Ovary (tissue), 9 donors: Measurements from ENCODE around the gene MMAB. TPM values are rescaled to one million over a fixed set of nuclear protein-coding genes. Genes with fewer than 3 reads are reported as not detected.
"Not testable (repeated sequence)": the region's sequence is repeated elsewhere in the genome, so short reads cannot be mapped to it uniquely, and the experiment has no call there.

Experiments
- DNase-seq, 5 donors: peaks; one replicate each; pipeline ENCODE4 v3.0.0-alpha.2; 2019 to 2020
- H3K27ac ChIP-seq, 2 donors: fragments of 200-600 bp; one replicate each; pipeline versions ENCODE4 v1.5.1 to v1.8.0; 2019 to 2022
- H3K27me3 ChIP-seq: fragments of 200-600 bp; one replicate; pipeline ENCODE4 v1.8.0; 2022
- H3K36me3 ChIP-seq: fragments of 200-600 bp; sonication (generic); one replicate; pipeline ENCODE4 v1.5.1; 2019
- H3K4me1 ChIP-seq: one replicate; pipeline ENCODE4 v1.8.1; 2013; ENCODE audit warnings: mild to moderate bottlenecking, moderate library complexity; ENCODE audit not compliant: insufficient read depth
- H3K4me3 ChIP-seq: fragments of 200-600 bp; sonication (generic); one replicate; pipeline ENCODE4 v1.5.1; 2017
- H3K9me3 ChIP-seq, 2 donors: fragments of 200-600 bp in 1 of 2; sonication (generic) in 1 of 2; one replicate each; pipeline versions ENCODE4 v1.5.1 to v1.8.1; 2013 to 2019; ENCODE audit warnings: mild to moderate bottlenecking in 1 of 2, moderate library complexity in 1 of 2
- EP300 ChIP-seq: sonication (generic); formaldehyde crosslinking; IDR thresholded peaks from one replicate; pipeline ENCODE4 v1.6.1; 2017; ENCODE audit warnings: antibody characterized with exemption
- POLR2A ChIP-seq: fragments of 450-650 bp; IDR thresholded peaks from one replicate; pipeline ENCODE4 v1.6.1; 2017; ENCODE audit warnings: antibody characterized with exemption, mild to moderate bottlenecking, moderate library complexity
- WGBS, 3 donors: extraction: QIAGEN DNeasy Blood & Tissue Kit in 1 of 3; methylation state at CpG; one replicate each; pipeline versions ENCODE4 v1.1.5 to v1.1.7; 2013 to 2017; 5-methylcytosine and 5-hydroxymethylcytosine counted together
- intact Hi-C, 4 donors: fragments of 100-400 bp; cut with DNase I; formaldehyde crosslinking; loops; one replicate each; pipeline versions ENCODE4 v1.11.0 to v1.15.1; 2022 to 2023
- polyA plus RNA-seq, 2 donors: library from polyadenylated mRNA; stranded (reverse); fragments of 200-250 nt in 1 of 2; fragments of 350-450 nt in 1 of 2; fragmentation: Illumina TruSeq in 1 of 2; extraction: RNeasy Lipid Tissue Mini Kit (QIAGEN cat#74804) in 1 of 2; gene quantifications; one replicate each; pipeline ENCODE4 v1.2.3, GENCODE V29; 2013 to 2014
- total RNA-seq, 7 donors: library from RNA; depleted of rRNA in 2 of 7; stranded (reverse); fragments of >200 nt in 2 of 7; fragmentation: NEBNext Ultra II Directional in 3 of 7; extraction: Animal tissue kit (Norgen Biotek cat#: 25700) in 3 of 7; gene quantifications; one replicate each; pipeline versions ENCODE4 v1.1.0 to v1.2.4, GENCODE V29; 2016 to 2023
- TF ChIP-seq, protein P1 (sequence below), 3 donors: fragments of 450-650 bp in 2 of 3; fragments of 200-600 bp in 1 of 3; IDR thresholded peaks; one replicate each; pipeline versions ENCODE4 v1.5.1 to v1.8.0; 2016 to 2022; ENCODE audit warnings: antibody characterized with exemption in 3 of 3, mild to moderate bottlenecking in 1 of 3
- donor health status: DM: no; HTN: no; CAD: no; lungs with moderate emphysema.
- donor health status: DM: no; HTN: no; CAD: no.
- donor health status: Bipolar disorder and iron deficiency.
- donor health status: DM: yes; HTN: yes; CAD: no.
- donor health status: DM: no; HTN: no; CAD: no.
- donor health status: DM: yes; HTN: yes; CAD: no.

The MMAB gene
- total and polyA plus RNA-seq, 9 donors, result 20.2 to 94.9 (median 33.2) TPM

DNA sequence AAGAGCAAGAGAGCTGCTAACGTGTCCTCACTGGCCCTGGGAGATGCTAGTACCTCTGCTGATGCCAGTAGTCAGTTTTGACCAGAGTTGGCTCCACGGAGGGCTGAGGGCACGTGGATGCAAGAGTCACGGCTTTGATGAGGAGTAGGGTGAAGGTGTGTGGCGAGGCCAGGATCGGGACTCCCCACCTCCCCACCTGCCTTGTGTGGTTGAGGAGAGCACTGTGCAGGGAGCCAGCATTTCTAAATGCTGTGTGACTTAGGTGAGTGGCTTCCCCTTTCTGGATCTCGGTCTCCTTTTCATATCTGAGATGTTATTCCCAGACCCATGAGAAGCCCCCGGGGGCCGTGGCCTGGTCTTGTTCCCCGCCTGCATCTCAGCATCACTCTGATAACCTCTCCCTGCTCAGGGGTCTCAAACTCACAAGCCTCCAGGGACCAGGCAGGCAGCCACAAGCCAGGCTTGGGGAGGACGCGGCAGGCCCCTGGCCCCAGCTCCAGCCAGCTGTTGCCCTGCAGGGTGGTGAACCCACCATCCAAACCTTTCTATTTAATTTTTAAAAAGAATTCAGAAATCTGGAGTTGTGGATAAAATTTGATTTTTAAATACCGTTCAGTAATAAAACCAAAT lies 32.4 kb upstream of the MMAB start:
- H3K36me3 ChIP-seq, result no peaks in the 10 kb centered on the region
- no peaks in the 10 kb centered on the region for H3K9me3 ChIP-seq
- DNase-seq, result no peak
- H3K4me1 ChIP-seq, result peaks cover 3% of the 10 kb centered on the region
- intact Hi-C loops, result no loop called here
- WGBS, 3 donors, result 72 to 82% (median 80%) methylated on average over 13 of the region's 13 CpGs
- no peaks in the 10 kb centered on the region for H3K27me3 ChIP-seq
- no peak overlapping the region for H3K4me3 ChIP-seq
- TF ChIP-seq EP300 (no peak), POLR2A (no peak)
- TF ChIP-seq, protein P1, sequence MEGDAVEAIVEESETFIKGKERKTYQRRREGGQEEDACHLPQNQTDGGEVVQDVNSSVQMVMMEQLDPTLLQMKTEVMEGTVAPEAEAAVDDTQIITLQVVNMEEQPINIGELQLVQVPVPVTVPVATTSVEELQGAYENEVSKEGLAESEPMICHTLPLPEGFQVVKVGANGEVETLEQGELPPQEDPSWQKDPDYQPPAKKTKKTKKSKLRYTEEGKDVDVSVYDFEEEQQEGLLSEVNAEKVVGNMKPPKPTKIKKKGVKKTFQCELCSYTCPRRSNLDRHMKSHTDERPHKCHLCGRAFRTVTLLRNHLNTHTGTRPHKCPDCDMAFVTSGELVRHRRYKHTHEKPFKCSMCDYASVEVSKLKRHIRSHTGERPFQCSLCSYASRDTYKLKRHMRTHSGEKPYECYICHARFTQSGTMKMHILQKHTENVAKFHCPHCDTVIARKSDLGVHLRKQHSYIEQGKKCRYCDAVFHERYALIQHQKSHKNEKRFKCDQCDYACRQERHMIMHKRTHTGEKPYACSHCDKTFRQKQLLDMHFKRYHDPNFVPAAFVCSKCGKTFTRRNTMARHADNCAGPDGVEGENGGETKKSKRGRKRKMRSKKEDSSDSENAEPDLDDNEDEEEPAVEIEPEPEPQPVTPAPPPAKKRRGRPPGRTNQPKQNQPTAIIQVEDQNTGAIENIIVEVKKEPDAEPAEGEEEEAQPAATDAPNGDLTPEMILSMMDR (IDR thresholded peaks at IDR 0.05), result no peak
- H3K27ac ChIP-seq, result no peak overlapping the region

DNA sequence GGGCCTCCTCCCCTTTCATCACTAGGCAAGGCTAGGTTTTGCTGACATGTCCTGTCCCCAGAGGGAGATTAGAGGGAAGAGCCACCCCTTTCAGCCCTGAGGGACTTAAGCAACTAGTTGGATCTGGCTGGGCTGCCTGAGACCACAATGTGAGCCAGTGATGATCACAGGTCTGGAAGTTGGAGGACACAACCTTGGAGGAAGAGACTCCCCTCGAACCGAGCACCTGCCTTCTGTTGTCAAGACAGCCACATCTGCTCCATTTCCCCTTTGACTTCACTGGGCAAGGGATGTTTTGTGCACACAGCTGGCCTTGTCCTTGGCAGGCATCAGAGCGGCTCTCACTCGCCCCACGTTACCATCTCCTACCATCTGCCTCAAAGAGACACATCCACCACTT lies 31.7 kb upstream of the MMAB start:
- no peak for DNase-seq
- no peaks in the 10 kb centered on the region for H3K27me3 ChIP-seq
- H3K4me1 ChIP-seq, result peaks cover 3% of the 10 kb centered on the region
- no peak overlapping the region for H3K27ac ChIP-seq
- TF ChIP-seq EP300, result no peak
- no peak for TF ChIP-seq POLR2A
- TF ChIP-seq, protein P1 (IDR thresholded peaks at IDR 0.05), result no peak
- intact Hi-C loops, result no loop called here
- H3K4me3 ChIP-seq, result no peak overlapping the region
- H3K36me3 ChIP-seq, result no peaks in the 10 kb centered on the region
- H3K9me3 ChIP-seq, result no peaks in the 10 kb centered on the region
- 65 to 79% (median 72%) methylated on average over 5 of the region's 5 CpGs for WGBS, 3 donors

DNA sequence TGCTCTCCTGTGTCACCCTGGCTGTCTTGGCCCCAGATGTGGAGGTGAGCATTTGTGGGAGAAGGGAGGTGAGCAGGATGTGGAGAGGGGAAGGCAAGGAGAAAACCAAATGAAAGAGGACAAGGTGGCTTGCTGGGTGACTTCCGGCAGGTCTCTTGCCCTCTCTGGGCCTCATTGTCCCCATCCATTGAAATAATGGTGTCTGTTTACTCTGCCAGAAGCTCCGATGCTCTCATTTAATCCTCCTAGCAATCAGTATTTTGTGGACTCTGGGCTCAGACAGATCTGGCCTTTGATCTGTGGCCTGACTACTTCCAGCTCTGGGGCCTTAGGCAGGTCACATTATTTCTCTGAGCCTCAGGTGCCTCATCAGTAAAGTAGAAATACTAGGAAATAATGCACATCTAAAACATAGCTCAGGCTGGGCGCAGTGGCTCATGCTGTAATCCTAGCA lies 30.9 kb upstream of the MMAB start:
- no peak overlapping the region for H3K27ac ChIP-seq
- 90 to 96% (median 94%) methylated on average over 3 of the region's 3 CpGs for WGBS, 3 donors
- TF ChIP-seq, protein P1 (IDR thresholded peaks at IDR 0.05), result no peak
- TF ChIP-seq EP300 (no peak), POLR2A (no peak)
- intact Hi-C loops, result no loop called here
- no peaks in the 10 kb centered on the region for H3K27me3 ChIP-seq
- H3K9me3 ChIP-seq, result no peaks in the 10 kb centered on the region
- no peak overlapping the region for H3K4me3 ChIP-seq
- no peaks in the 10 kb centered on the region for H3K36me3 ChIP-seq
- peaks cover 3% of the 10 kb centered on the region for H3K4me1 ChIP-seq
- no peak for DNase-seq

GRCh38 chr12:109602132-109602531 lies 28.8 kb upstream of the MMAB start:
- intact Hi-C loops, H3K4me3 ChIP-seq, H3K4me1 ChIP-seq, H3K9me3 ChIP-seq, H3K36me3 ChIP-seq, DNase-seq, H3K27ac ChIP-seq, H3K27me3 ChIP-seq: not testable (repeated sequence)
- WGBS, 3 donors, result 84 to 89% (median 86%) methylated on average over 5 of the region's 5 CpGs

DNA sequence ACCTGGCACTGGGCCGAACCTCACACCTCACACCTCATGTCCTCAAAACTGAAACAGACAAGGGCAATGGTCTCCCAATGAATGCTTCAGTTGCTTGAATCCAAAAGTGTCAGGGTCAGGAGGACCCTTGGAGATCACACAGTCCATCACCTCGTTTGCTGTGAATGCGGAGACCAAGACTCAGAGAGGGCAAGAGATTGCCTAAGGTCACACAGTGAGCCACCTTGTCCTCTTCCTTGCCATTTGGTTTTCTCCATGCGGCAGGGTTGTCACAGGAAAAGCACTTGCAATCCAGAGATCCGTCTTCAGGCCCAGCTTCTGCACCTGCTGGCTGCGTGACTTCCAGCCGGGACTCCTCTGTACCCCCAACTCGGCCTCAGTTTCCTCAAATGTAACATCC lies 28.3 kb upstream of the MMAB start:
- WGBS, 3 donors, result 78 to 85% (median 80%) methylated on average over 8 of the region's 8 CpGs
- Histone ChIP-seq H3K36me3 (no peaks in the 10 kb centered on the region), H3K27me3 (no peaks in the 10 kb centered on the region), H3K9me3 (no peaks in the 10 kb centered on the region), H3K27ac (no peak overlapping the region), H3K4me1 (peaks cover 2% of the 10 kb centered on the region), H3K4me3 (no peak overlapping the region)
- no peak for DNase-seq
- TF ChIP-seq, protein P1 (IDR thresholded peaks at IDR 0.05), result no peak
- no peak for TF ChIP-seq EP300
- TF ChIP-seq POLR2A, result no peak
- intact Hi-C loops, result loop anchor here in 1 of 4 donors (2.0 kb wide), 1 partner anchor 175 kb away; no protein-coding TSS in a partner anchor
